COR-L47 (cell line): ENCODE measurements around the gene SLC16A2.
"Not testable (repeated sequence)": the region's sequence is repeated elsewhere in the genome, so short reads cannot be mapped to it uniquely, and the experiment has no call there.

Experiments
- DNase-seq: peaks from one replicate; lab custom pipeline; 2025; lab: John Stamatoyannopoulos, UW

Gene SLC16A2

DNA sequence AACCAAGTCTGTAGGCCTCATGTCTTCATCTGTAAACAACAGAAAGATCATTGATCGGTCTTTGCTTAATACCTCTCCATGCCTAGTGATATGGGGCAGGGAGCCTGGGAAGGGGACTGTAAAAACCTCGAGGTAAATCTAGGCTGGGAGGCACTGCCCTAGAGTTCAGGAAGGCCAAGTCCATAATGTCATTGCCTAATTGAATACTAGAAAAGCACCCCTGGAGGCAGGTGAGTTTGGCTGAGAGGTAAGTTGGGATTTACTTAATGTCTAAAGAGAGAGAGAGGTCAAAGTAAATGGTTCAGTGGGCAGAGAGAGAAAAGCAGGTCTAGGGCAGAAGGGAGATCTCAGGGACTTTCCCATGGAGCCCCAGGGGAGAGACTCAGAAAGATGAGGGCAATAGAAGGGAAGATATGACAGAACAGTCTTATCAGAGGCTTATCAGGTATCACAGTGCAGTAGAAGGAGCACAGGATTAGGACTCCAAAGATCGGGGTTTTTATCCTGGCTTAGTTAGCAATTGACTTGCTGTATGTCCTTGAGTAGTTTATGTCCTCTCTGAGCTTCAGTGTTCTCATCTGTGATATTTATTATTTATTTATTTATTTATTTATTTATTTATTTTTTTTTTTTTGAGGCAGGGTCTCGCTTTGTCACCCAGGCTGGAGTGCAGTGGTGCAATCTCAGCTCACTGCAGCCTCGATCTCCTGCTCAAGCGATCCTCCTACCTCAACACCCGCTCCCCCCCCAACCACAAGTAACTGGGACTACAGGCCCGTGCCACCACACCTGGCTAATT is 85.2 kb downstream of the SLC16A2 start:
- DNase-seq = no peak

DNA sequence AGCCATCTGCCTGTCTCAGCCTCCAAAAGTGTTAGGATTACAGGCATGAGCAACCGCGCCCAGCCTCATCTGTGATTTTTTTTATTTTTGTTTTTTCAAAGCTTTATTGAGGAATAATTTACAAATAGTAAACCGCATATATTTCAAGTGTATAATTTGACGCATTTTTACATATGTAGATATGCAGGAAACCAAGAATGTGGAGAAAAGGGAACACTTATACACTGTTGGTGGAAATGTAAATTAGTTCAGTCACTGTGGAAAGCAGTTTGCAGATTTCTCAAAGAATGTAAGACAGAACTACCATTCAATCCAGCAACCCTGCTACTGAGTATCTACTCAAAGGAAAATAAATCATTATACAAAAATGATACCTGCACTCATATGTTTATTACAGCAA is 85.9 kb downstream of the SLC16A2 start:
- no peak for DNase-seq

DNA sequence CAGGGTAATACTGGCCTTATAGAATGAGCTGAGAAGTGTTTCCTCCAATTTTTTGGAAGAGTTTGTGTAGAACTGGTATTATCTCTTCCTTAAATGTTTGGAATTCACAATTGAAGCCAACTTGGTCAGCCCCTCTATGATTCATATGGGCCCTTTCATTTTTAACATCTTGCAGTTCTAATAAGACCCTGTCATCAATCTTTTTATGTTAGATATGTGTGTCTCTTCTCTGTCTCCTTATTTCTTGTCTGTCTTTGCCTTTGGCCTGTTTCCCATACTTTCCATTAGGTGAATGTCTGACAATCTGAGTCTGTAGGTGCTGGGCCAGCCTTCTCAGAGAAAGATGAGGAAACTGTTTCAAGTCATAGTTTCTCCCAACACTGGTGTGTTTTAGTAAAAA is 88.7 kb downstream of the SLC16A2 start:
- no peak for DNase-seq

DNA sequence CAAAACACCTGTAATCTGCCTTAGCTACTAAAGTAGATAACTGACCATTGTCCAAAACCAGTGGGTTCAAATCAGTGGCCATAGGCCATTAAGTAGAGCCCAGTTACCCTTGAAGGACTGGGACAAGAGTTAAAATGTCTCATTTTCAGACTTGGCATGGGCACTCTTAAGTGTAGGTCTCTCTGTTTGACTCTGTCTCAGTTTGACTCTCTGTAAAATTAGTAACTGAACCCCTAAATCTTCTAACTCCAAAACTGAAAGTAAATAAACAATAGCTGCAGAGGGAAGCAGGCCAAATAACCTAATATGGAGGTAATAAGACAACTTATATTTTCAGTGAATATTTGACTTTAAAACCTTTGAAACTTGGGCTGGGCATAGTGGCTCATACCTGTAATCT is 89.1 kb downstream of the SLC16A2 start:
- DNase-seq = no peak

DNA sequence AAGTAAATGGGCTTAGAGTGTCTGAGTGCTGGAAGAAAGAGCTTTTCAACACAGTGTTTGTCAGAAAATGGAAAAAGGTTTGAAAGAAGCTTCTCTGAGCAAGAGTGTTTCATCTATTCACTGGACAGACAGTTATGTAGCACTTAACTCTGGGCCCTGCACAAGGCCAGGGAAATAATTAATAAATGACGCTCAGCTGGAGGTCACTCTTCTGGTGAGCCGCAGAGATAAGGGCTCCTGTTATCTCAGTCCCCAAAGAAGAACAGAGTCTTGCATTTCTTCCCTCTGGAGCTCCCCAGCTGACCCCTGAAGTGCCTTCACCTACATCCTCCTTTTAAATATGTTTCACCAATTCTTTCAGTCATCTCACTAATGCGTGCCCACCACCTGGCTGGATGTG is 90.4 kb downstream of the SLC16A2 start:
- DNase-seq = no peak

DNA sequence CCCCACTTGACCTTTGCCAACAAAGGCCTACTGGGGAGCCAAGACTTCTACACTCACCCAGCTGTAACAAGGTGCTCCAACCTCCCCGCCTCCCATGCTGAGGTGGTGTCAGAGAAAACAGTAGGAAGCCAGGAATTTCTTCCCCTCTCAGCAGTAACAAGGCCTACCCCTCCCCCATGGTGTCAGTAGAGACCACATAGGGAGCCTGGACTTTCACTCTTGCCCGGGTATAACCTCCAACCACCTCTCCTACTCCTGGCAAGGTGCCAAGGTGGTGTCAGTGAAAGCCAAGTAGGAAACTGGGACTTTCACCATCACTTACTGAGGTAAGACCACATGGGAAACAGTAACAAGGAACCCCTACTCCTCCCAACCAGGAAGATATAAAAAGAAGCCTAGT is 93.1 kb downstream of the SLC16A2 start:
- DNase-seq = no peak

DNA sequence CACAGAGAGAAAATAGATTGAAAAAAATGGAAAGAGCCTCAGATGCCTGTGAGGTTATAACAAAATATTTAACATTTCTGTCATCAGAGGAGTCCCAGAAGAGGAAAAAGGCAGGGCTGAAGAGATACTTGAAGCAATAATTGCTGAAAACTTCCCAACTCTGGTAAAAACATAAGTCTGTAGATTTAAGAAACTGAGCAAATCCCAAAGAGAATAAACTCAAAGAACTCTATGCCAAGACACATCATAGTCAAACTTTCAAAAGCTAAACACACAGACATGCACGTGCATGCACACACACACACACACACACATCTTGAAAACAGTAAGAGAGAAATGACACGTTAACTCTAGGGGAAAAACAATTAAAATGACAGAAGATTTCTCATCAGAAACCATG is 94.1 kb downstream of the SLC16A2 start:
- no peak for DNase-seq

DNA sequence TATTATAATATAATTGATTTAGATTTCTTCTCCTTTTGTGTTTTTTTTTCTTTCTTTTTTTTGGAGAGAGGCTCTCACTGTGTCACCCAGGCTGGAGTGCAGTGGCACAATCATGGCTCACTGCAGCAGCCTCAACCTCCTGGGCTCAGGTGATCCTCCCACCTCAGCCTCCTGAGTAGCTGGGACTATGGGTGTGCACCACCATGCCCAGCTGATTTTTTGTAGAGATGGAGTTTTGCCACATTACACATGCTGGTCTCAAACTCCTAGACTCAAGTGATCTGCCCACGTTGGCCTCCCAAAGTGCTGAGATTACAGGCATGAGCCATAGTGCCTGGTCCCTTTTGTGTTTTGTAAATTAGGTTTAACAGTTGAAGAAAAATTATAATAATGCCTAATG is 94.7 kb downstream of the SLC16A2 start:
- DNase-seq = not testable (repeated sequence)

DNA sequence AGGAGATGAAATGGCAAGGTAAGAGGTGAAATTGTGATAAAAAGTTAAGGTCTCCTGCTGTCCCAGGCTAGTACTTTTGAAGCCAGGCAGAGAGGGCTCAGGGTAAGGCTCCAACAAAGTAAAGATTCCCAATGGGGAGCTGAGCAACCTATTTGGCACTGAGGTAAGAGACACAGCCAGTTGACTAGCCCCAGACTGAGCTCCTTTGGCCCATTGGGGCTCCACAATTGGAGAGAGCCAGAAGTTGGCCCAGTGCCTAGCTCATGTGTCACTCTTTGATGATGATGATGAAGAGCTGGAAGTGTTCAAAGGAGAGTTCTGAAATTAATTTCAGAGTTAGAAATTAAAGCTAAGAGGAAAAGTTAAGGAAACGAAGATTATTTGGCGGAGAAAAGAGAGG is 98.6 kb downstream of the SLC16A2 start:
- DNase-seq = no peak

DNA sequence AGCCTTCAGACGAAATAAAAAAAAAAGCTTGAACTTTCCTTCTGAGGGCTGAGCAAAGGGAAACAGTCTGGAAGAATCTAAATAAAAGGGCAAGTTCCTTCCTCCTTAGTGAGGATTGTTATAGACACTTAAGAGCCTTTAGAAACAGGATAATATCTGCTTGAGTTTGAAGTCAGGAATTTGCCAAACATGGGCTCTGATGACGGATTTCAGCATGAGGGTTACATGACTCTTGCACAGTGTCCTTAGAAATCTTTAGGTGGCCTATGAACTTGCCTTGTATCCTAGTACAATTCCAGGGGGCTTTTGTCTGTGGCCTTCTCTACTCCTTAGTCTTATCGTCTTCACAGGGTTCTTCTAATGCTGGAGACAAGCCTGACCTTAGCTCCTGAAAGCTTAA is 99.0 kb downstream of the SLC16A2 start:
- no peak for DNase-seq

DNA sequence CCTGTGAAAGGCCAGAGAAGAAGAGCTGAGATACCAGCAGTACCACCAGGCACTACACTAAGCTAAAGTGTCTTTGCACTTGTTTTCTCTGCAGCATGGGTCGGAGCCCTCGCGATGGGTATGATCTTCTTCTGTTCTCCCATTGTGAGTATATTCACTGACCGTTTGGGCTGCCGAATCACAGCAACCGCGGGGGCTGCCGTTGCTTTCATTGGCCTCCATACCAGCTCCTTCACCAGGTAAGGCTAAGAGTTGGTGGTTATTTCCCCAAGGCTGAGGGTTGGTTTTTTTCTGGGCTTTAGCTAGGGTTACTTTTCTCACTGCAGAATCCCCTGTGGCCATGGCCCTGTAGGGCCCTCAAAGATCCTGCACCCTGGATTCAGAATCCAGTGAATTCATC is 99.6 kb downstream of the SLC16A2 start:
- no peak for DNase-seq

DNA sequence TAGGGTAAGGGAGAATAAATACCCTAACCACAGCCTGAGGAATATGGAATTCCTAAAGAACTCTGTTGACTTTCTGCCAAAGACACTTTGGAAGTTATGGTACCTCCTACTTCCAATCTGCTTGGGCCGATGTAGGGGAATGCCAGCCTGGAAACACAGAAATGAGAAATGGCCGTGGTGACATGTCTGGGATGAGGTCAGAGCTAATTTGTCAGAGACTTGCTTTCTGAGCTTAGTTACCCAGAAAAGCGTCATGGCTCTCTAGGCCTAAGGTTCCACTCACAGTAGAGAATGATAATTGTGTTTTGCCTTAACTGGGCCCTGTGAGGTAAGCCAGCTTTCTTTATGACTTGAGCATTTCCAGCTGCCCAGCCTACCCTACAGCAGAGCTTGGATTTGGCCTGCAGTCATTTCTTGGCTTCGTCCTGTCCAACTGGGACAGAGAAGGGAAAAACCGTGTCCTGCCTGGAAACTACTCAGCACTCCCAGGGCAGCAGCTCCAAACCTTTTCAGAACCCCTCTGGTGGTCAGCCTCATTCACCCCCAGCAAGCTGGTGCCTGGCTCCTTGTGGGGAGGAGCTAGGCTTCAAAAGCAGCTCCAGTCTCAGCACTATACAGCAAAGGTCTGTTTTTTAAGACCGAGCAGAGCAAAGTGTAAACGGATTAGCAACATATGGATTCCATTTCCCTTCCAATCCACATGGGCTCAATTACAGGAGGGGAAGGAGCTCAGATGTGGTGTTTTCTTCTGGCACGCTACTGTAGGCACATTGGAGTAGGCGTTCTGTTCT is 100.9 kb downstream of the SLC16A2 start:
- no peak for DNase-seq

DNA sequence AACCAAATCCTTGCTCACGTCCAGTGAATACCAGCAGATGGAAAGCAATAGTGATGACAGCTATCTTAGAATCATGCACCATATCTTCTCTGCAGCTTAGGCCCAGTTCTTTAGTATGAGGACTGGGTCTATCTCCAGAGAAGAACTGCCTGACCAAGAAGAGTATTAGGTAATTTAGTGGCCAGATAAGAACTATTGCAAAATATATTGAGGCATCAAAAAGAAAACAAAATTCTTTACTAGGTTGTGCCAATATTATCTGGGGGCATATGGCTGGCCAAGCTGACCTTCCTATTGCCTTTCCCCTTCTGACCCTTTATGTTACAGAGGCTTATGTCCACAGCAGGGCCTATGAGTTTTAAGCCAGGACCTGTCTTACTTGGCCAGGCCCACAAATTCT is 101.9 kb downstream of the SLC16A2 start:
- no peak for DNase-seq

DNA sequence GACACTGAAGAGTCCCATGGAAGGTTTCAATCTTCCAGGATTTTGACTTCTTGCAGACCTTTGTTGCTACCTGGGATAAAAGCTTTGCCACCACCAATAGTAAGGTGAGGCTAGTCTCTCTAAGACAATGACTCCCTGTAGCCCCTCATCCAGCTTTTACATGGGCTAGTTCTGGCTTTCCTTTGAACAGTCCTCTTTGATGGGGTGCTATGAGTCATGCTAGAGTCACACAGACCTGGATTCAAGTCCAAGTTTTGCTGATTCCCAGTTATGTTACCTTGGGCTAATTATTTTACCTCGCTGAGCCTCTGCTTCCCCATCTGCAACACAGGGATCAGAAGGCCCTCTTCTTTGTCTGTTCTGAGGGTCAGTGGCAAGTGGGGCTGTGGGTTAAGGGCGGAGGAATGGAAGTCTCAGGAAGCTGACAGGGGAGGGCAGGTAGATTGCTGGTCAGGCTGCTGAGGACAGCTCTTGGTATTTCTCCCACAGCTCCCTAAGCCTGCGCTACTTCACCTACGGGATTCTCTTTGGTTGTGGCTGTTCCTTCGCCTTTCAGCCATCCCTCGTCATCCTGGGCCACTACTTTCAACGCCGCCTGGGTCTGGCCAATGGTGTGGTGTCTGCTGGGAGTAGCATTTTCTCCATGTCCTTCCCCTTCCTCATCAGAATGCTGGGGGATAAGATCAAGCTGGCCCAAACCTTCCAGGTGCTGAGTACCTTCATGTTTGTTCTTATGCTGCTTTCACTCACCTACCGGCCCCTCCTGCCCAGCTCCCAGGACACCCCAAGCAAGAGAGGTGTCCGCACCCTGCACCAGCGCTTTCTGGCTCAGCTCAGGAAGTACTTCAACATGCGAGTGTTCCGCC is 102.8 kb downstream of the SLC16A2 start:
- DNase-seq = no peak

DNA sequence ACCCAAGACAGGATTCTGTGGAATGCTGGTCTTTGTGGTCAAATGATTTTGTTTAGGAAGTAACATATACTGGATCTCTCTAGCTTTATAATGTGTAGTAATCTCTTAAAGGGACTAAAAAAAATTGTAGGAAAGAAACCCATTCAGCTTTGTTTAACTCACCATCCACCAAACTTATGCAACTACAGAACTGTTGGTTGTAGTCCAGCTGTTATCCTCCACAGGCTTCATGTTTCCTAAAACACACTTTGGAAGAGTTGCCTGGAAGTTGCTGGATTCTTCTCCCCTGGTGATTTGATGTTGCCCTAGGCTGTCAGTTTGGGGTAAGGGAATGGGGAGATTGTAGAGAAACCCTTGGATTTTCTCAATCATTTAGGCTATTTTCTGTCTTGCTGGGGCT is 103.8 kb downstream of the SLC16A2 start:
- DNase-seq = no peak

DNA sequence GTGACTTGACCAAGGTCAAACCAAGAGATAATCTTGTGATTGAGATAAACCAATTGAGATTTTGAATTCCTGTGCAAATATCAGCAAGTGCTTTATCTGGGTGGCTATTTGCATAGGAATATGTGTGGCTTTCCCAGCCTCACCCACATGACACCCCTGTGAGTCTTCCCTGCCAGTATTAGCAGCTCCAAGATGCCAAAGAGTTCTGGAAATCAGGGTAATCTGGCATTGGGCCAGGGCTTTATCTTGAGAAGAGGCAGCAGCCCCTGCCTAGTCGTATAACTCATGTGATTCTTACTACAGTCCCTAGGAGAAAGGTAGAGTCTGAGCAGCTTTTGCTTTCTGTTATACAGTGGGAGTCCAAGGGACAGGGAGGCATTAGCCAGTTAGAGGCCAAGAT is 105.5 kb downstream of the SLC16A2 start:
- no peak for DNase-seq

DNA sequence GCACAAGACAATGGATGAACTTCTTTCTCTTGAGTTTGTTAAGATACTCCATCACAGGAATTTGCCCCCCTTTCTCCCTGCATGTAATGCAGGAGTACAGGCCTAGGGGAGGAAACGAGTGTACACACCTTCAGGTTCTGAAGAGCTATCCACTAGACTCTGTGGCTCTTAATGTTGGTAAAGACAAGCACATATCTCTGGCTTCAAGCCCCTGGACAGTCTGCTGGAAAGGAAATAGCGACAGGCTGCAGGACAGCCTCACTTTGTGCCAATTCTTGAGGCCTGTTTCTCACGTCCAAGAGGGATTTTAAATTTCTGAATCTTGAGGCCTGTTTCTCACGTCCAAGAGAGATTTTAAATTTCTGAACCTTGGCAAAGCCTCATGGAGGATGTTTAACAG is 106.1 kb downstream of the SLC16A2 start:
- no peak for DNase-seq

DNA sequence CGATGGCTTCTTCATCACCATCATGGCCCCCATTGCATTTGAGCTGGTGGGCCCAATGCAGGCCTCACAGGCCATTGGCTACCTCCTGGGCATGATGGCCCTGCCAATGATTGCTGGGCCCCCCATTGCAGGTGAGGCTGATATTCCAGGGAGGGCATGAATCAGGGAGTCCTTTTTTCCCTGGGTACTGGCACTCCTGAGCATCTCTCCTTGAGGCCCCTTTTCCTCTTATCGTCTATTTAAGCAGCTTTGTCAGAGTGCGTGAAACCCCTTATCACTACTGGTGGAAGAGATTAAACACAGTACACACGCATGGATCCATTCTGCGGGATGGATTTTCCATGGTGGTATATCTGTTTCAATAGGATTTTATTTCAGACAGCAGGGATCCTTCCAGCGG is 108.0 kb downstream of the SLC16A2 start:
- no peak for DNase-seq

DNA sequence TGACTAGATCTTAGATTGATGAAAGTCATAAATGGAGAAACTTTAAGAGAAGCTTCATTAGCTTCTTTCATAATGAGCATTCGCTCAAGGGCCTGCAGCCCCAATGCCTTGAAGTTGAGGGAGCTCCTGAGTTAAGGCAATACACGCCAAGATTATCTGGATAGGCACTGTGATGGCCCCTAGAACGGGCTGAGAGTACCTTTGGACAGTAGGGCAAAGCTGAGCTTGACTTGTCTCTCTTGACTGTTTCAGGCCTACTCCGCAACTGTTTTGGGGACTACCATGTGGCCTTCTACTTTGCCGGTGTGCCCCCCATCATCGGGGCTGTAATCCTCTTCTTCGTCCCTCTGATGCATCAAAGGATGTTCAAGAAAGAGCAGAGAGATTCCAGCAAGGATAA is 109.8 kb downstream of the SLC16A2 start:
- no peak for DNase-seq

DNA sequence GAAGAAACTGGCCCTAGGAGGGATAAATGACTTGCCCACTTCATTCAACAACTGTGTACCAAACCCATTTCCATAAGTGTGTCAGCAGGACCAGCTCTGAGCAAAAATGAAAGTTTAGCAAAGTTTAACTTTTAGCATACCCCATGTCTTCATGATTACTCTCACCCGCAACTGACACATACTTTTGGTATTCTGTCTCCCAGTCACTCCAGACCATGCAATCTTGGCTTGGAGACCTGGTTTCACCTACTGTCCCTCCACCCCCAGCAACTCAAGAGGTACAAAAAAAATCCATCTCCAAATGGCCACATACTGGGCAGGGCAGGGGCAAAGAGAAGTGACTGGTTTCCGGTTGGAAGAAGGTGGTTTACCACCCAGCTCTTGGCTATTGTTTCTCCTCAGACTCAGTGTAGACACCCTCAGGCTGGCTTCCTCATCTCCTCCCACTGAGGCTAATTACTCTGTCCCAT is 113.3 kb downstream of the SLC16A2 start:
- no peak for DNase-seq

DNA sequence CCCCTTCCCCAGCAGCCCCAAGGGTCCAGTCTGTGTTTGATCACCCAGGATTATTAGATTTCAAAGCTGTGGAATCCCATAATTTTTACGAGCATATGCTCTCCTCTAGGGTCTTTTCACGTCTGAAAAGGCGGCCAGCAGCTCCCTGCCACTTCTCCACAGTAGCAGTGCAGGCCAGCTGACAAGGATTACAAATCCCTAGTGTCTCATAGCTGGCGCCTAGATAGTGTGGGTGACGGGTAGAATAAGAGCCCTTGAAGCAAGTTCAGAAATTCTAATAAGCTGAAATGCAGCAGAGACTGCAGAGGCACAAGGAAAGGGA is 113.8 kb downstream of the SLC16A2 start:
- no peak for DNase-seq

DNA sequence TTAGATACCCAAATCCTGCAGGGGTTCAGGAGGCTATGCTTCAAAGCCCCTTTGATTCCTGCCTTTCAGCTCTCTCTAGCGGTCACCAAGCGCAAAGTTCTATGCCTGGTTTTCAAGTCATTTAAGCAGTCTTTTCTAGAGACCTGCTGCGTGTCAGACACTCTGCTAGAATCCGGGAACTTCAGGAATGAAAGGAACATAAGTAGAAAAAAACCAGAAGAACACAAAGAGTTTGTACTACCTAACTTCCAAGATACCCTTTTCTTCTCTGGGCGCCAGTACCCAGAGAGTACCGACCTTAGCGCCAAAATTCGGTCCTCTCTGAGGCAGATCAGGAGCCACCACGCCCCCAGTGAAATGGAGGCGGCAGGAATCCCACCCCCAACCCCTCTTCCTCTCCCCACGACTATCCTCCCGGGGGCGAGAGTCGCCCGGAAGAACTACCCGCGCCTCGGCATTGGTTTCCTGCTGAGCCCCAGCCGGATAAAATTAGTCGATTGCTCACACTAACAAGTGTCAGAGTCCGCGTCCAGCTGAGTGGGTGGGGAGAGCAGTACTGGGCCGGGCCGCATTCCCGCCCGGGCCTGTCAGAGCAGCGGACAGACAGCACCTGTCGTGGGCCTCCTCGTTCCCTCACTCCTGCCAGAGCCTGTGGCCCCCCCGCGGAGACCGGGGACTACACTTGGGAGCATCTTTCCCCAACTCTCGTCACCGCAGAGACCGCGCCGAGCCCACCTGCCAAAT is 114.3 kb downstream of the SLC16A2 start:
- peak; percentile 34 for DNase-seq
